LNCAP (cell line): ENCODE data around the gene YY1.

Experiments
- TF ChIP-seq, protein P1 (sequence below): fragments of 450-650 bp; IDR thresholded peaks from 2 replicates; pipeline ENCODE4 v1.5.1; 2017; ENCODE audit warnings: mild to moderate bottlenecking

Gene YY1

DNA sequence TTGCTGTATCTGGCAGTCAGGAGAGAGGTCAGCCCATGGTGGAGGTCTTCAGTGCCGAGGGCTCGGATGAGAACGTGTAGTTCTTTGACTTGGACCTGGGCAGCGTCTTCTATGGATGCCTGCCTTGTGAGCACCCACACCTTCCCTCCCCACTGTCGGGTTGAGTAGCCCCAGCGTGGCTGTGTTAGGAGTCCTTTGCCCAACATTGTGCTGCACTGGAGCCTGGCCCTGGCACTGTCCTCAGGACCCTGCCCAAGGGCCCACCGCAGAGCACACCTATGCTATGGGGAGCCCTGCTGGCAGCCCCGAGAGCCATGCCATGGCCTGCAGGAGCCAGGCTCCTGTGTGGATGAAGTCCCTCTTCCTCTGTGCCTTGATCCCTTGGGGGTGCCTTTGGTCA lies 40.6 kb downstream of the YY1 start:
- TF ChIP-seq, protein P1, sequence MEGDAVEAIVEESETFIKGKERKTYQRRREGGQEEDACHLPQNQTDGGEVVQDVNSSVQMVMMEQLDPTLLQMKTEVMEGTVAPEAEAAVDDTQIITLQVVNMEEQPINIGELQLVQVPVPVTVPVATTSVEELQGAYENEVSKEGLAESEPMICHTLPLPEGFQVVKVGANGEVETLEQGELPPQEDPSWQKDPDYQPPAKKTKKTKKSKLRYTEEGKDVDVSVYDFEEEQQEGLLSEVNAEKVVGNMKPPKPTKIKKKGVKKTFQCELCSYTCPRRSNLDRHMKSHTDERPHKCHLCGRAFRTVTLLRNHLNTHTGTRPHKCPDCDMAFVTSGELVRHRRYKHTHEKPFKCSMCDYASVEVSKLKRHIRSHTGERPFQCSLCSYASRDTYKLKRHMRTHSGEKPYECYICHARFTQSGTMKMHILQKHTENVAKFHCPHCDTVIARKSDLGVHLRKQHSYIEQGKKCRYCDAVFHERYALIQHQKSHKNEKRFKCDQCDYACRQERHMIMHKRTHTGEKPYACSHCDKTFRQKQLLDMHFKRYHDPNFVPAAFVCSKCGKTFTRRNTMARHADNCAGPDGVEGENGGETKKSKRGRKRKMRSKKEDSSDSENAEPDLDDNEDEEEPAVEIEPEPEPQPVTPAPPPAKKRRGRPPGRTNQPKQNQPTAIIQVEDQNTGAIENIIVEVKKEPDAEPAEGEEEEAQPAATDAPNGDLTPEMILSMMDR, result no peak

DNA sequence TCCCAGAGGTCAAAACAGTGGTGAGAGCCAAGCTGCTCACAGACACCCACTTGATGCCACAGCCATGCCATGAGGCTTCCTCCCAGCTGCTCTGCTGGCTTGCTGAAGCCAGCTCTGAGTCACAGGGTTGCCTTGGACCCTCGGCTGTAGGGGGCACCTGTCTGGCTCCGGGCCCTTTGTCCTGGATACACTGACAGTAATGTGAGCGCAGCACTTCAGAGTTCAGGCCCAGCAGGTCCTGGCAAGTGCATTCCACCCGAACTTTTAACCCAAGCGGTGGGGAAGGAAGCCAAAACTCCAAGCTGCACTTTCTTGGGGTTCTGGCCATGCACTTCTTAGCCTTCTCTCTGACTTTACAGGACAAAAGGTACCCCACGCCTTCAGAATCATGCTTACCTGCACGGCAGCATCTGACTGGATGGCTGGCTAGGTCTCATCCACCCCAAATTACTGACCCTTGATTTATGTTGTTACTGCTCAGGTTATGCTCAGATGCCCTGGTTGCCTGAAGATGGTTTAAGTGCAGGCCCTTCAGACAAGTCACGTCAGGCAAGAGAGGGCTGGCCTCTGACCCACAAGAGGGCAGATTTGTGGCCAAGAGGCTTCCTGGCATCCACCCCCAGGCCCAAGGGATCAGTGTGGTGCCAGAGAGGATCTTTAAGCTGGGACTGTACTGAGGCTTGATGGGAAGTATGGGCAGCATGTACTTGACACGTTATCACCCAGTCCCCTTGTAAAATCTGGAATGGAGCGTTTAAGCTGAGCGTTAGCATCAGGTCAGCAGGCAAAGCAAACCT lies 42.5 kb downstream of the YY1 start:
- TF ChIP-seq, protein P1, result no peak

DNA sequence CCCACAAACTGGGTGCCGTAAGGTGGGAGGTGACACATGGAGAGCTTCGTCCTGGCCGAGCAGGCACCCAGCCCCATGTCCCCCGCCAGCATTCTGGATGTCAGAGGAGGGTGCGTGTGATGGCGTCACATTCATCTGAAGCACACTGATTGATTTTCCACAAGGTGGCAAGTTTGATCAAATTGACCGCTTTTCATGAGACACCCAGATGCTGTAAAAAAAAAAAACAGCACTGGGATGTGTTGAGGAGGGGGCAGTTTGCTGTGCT lies 43.1 kb downstream of the YY1 start:
- TF ChIP-seq, protein P1, result no peak

DNA sequence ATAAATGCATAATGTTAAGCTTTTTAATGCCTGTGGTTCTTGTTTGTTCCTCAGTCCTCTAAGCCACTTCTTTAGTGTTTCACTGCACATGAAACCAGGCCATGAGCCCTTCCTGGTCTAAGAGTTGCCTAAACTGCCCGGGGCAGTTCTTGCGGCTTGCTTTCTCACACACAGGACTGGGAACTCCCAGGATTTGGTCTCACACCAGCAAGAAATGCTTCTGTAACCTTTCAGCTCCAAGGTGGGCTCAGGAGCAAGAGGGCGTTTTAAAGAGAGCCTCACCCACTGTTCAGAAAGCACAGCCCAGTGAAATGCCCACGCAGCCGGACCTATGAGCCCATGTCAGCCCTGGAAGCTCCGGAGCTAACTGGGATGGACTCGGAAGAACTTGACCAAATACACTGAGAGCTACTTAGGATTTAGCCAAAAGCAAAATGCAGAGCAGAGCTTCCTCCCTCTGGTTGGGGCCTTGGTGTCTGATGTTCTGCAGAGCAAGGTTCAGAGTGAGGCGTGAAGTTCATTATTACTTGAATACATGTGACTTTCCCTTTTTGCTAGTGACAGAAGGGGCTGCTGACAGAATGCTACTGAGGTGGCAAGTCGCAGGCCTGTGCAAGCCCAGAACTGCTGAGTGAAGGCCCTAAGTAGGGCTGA lies 43.9 kb downstream of the YY1 start:
- TF ChIP-seq, protein P1, result no peak

DNA sequence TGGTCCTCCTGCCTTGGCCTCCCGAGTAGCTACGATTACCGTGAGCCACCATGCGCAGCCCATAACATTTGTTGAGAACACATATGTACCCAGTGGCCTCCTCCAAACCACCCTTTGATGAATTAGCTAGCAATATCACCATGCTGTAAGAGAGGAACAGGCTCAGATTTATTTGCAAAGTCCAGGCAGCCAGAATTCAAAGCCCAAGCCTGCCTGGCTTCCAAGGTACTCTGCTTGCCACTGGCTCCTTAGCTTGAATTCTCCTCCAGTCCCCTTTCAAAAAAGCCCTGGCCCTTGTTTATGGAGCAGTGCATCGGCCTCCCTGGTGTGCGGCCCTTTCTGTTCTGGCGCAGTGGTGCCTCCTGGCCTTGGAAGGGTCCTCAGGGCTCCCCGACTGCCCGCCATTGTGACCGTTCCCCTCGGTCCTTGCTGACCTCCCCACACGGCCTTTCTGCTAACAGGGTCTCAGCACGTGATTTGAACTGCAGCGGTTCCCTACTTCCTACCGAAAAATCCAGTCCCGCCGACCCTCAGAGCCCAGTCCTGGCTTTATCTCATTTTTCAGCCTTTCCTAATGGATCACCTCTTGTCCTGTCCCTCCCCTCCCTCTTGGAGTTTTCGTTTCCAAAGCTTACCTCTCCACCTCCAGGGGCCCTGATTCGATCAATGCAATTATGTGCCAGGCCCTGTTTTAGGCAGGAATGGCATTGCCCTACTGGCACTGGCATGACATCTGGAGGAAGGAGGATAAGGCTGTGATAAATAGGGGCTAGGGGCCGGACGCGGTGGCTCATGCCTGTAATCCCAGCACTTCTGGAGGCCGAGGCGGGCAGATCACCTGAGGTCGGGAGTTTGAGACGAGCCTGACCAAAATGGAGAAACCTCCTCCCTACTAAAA lies 45.3 kb downstream of the YY1 start:
- TF ChIP-seq, protein P1, result no peak

DNA sequence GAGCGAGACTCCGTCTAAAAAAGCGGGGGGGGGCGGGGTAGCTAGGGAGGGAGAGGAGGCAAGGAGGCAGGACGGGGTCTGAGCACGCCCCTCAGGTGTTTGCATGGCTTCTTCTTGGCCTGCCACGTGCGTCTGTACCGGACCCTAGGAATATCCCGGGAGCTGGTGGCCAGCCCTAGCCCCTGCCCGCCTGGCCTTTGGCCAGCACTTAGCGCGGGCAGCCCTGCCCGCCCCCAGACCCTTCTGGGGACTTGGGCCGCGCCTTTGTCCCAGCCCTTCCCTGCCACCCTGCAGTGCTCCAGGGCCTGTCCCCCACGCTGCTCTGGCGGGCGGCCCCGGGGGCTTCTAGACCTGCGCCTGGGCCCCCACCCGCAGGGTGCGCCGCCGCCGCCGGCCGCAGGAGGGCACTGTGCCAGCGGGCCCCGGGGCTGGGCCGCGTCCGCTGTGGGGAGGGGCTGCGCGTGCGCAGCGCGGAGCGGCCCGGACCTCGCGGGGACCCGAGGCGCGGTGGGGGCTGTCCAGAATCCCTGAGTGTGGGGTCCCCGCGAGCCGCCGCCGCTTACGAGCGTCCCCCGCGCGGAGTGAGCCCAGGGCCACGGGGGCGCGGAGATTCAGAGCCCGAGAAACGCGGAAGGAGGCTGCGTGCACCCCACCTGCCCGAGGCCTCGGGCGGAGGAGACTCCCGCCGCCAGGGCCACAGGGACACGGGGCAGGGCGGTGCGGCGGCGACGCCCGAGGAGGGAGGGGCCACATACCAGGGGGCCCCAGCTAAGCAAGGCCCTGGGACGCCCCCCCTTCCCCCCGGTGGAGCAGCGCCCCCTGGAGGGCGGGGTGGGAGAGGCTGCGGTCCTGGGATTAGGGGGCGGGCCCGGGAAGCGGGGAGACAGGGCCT lies 46.3 kb downstream of the YY1 start:
- TF ChIP-seq, protein P1, result peak; percentile 79

DNA sequence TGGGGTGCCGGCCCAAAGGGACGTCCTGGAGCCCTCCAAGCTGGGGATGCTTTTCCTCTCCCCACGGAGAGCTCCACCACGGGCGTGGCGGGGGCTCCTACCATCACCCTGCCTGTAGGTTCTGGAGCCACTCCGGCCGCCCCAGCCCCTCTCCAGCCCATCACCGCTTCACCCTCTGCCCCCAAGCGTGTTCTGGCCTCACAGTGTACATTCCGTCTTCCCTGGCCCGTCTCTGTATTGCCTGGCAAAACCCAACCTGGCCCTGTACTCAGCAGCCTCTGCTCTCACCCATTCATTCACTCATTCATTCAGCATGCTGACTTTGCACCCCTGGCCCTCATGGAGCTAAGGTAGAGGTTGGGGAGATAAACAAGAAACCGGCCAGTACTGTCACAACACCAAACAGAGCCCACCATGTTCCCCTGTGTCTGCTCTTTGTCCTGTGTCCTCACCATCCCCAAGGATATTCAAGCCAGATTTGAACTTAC lies 47.0 kb downstream of the YY1 start:
- TF ChIP-seq, protein P1, result peak; percentile 14
